NCI-H446 treated with DMSO at 0.1 percent for 48 hours (cell line): ENCODE data around the gene TAGAP.
"Not testable (repeated sequence)": the region's sequence is repeated elsewhere in the genome, so short reads cannot be mapped to it uniquely, and the experiment has no call there.

Experiments used
- DNase-seq: peaks from one replicate; lab custom pipeline; 2025; lab: John Stamatoyannopoulos, UW

TAGAP gene

GRCh38 chr6:159010037-159010612, 34.7 kb downstream of the TAGAP start:
- not testable (repeated sequence) for DNase-seq

- no peak for DNase-seq
These were observed 36.0 kb downstream of the TAGAP start for GRCh38 chr6:159008656-159009288.

GRCh38 chr6:159007510-159007909, 37.3 kb downstream of the TAGAP start:
- no peak for DNase-seq

- no peak for DNase-seq
These were observed 39.4 kb downstream of the TAGAP start for GRCh38 chr6:159005436-159005835.

GRCh38 chr6:159004592-159004991, 40.2 kb downstream of the TAGAP start:
- no peak for DNase-seq

DNA sequence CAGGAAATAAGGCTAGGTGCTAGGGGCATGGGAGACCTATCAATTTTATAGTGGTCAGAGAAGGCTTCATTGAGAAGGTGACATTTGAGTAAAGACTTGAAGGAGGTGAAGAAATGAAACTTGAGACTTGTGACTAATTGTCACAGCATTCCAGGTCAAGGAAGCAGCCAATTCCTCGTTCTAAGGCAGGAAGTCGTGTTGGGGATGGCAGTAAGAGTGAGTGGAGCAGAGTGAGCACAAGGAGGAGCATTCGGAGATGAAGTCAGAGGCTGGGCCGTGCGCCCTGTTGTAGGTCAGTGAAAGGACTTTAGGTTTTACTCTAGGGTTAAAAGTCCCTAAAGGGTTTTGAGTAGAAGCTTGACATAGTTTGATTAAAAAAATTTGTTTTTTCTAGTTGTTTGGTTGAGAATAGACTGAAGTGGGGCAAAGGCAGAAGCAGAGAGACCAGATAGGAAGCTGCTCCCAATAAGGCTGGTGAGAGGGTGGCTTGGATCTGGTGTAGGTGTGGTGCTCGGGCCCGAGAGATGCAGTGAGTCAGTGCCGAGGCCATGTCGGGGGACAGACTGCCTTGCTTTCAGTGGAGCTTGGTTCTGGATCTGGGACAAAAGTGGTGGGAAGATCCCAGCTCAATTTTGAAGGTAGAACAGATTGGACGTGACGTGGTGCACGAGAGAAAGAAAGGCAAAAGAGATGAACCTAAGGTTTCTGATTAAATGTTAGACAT, 42.2 kb downstream of the TAGAP start:
- no peak for DNase-seq

DNA sequence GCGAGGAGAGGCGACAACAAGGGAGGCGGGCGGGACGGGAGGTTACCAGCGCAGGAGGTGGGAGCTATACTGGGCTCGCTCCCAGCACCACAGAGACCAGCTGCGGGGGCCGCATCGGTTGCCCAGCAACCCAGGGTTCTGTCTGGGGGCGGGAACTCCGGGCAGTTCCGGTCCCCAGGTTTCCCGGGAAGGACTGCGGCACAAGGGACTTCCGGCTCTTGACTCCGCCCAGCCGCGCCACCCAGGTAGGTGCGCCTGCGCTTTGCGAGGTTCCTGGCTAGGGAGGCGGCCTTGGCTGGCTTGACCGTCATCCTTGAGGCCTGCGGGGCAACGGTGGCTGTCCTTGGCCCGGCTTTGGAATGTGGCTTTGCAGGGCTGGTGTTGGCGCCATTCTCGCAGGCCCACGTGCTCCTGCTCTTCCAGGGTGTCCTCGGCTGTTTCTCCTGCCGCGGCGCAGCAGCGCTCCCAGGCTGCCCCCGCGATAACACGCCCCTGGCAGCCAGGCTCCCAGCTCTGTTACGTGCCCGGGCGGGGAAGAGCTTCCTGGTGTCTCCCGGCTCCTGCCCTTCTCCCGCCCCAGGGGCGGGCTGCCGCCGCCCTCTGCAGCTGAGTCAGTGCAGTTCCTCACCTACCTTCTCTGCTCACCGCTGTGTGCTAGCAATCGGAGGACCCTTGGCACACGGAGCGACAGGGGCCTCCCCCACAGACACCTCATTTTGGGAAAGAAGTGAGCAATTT, 45.0 kb downstream of the TAGAP start, which contains the start of gene RSPH3:
RSPH3 (minus strand) TSS at position 537 of the 738 bp plus-strand sequence. CDS start 652 bp downstream, outside the sequence.
- DNase-seq, result peak; percentile 87

- no peak for DNase-seq
These were observed 45.6 kb downstream of the TAGAP start for GRCh38 chr6:158999154-158999665.

GRCh38 chr6:158996856-158997255, 47.9 kb downstream of the TAGAP start:
- DNase-seq, result no peak

DNA sequence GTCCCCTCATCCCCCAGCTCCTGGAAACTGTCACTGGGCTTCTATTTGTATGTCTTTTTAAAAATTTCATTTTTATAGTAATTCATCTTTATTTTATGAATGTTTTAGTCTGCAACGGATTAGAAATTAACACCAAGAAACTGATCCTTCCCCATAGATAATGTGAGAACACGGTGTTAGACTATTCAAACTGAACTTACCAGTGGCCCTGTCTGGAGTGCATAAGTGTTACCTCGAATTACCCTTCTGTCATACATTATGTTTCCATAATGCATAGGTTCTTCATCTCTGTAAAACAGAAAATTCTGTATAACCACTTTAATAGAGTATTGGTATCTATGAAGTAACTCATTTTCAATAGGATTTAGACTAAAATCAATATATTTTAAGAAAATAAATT, 51.2 kb downstream of the TAGAP start:
- DNase-seq, result no peak

- DNase-seq, result no peak
These were observed 53.6 kb downstream of the TAGAP start for GRCh38 chr6:158991017-158991723.

- not testable (repeated sequence) for DNase-seq
These were observed 55.1 kb downstream of the TAGAP start for GRCh38 chr6:158989711-158990110.

- no peak for DNase-seq
These were observed 56.3 kb downstream of the TAGAP start for GRCh38 chr6:158988477-158988876.

- no peak for DNase-seq
These were observed 57.1 kb downstream of the TAGAP start for GRCh38 chr6:158987657-158988056.
